ACHN (cell line): Measurements from ENCODE around the gene NFIX.

Source experiments
- DNase-seq: peaks from one replicate; pipeline ENCODE4 v3.0.0-alpha.2; 2015
- in situ Hi-C: cut with HindIII; loops from 2 replicates; pipeline ENCODE4 v1.10.0; 2017; ENCODE audit warnings: low sequenced_read_pairs, low pct_ligation_motif_present, low pct_unique_long_range_greater_than_20kb

The NFIX gene

GRCh38 chr19:12984143-12984627 lies 11.1 kb upstream of the NFIX start:
- in situ Hi-C loops = no loop called here
- DNase-seq = no peak

- in situ Hi-C loops = no loop called here
- no peak for DNase-seq
These were observed 10.6 kb upstream of the NFIX start for GRCh38 chr19:12984683-12985048.

- DNase-seq = no peak
- in situ Hi-C loops = no loop called here
These were observed 10.1 kb upstream of the NFIX start for GRCh38 chr19:12985049-12985776.

GRCh38 chr19:12986726-12987125 lies 8.5 kb upstream of the NFIX start:
- in situ Hi-C loops = no loop called here
- no peak for DNase-seq

GRCh38 chr19:12987190-12987589 lies 8.1 kb upstream of the NFIX start:
- DNase-seq = no peak
- in situ Hi-C loops = no loop called here

- no peak for DNase-seq
- in situ Hi-C loops = no loop called here
These were observed 7.5 kb upstream of the NFIX start for GRCh38 chr19:12987781-12988180.

GRCh38 chr19:12990431-12990830 lies 4.8 kb upstream of the NFIX start:
- no peak for DNase-seq
- in situ Hi-C loops = no loop called here

GRCh38 chr19:12990853-12991252 lies 4.4 kb upstream of the NFIX start:
- in situ Hi-C loops = no loop called here
- no peak for DNase-seq

GRCh38 chr19:12991296-12991695 lies 4.0 kb upstream of the NFIX start:
- no peak for DNase-seq
- in situ Hi-C loops = no loop called here

- in situ Hi-C loops = no loop called here
- no peak for DNase-seq
These were observed 2.5 kb upstream of the NFIX start for GRCh38 chr19:12992729-12993128.

GRCh38 chr19:12993562-12993961 lies 1.7 kb upstream of the NFIX start:
- DNase-seq = no peak
- in situ Hi-C loops = no loop called here

GRCh38 chr19:12995596-12996405 lies 526 bp downstream of the NFIX start:
- in situ Hi-C loops = no loop called here
- peak; percentile 24 for DNase-seq

- in situ Hi-C loops = no loop called here
These were observed 1.3 kb downstream of the NFIX start for GRCh38 chr19:12996406-12997094.

GRCh38 chr19:12997179-12997966 lies 2.1 kb downstream of the NFIX start:
- in situ Hi-C loops = no loop called here
- no peak for DNase-seq

More at GRCh38 chr19:12996406-12997094, 1.3 kb downstream of the NFIX start:
- DNase-seq = peak; percentile 39

GRCh38 chr19:12997967-12998940 lies 3.0 kb downstream of the NFIX start:
- no peak for DNase-seq
- in situ Hi-C loops = no loop called here

- in situ Hi-C loops = no loop called here
- no peak for DNase-seq
These were observed 5.9 kb downstream of the NFIX start for GRCh38 chr19:13001166-13001501.

GRCh38 chr19:13001502-13002165 lies 6.4 kb downstream of the NFIX start:
- DNase-seq = no peak

More at GRCh38 chr19:13001502-13002165, 6.4 kb downstream of the NFIX start:
- in situ Hi-C loops = no loop called here
